SU-DHL-6 (cell line): ENCODE data around the gene LRP1B.

Source experiments
- EZH2phosphoT487 ChIP-seq: fragments of 200-600 bp; sonication (generic), shearing (Covaris generic); conservative IDR thresholded peaks from 2 replicates; pipeline ENCODE4 v1.6.1; 2018; ENCODE audit warnings: mild to moderate bottlenecking, antibody characterized with exemption, low read length, moderate library complexity, mixed read lengths
- TF ChIP-seq, protein P1 (sequence below): fragments of 200-600 bp; sonication (generic); IDR thresholded peaks from one replicate; pipeline ENCODE4 v1.5.1; 2017; ENCODE audit warnings: antibody characterized with exemption, mild to moderate bottlenecking, low read length, moderate library complexity; ENCODE audit not compliant: insufficient read depth, poor library complexity, severe bottlenecking

- TF ChIP-seq, protein P1, sequence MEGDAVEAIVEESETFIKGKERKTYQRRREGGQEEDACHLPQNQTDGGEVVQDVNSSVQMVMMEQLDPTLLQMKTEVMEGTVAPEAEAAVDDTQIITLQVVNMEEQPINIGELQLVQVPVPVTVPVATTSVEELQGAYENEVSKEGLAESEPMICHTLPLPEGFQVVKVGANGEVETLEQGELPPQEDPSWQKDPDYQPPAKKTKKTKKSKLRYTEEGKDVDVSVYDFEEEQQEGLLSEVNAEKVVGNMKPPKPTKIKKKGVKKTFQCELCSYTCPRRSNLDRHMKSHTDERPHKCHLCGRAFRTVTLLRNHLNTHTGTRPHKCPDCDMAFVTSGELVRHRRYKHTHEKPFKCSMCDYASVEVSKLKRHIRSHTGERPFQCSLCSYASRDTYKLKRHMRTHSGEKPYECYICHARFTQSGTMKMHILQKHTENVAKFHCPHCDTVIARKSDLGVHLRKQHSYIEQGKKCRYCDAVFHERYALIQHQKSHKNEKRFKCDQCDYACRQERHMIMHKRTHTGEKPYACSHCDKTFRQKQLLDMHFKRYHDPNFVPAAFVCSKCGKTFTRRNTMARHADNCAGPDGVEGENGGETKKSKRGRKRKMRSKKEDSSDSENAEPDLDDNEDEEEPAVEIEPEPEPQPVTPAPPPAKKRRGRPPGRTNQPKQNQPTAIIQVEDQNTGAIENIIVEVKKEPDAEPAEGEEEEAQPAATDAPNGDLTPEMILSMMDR: no peak
- no peak for TF ChIP-seq EZH2phosphoT487
These were observed 968.5 kb downstream of the LRP1B start for GRCh38 chr2:141162314-141162713.
